Right atrium auricular region (tissue), 2 donors: ENCODE measurements around the gene MN1. TPM values are rescaled to one million over a fixed set of nuclear protein-coding genes. Genes with fewer than 3 reads are reported as not detected.

ENCODE experiments used
- DNase-seq: peaks from one replicate; pipeline ENCODE4 v3.0.0-alpha.2; 2019; ENCODE audit warnings: low spot score
- H3K27ac ChIP-seq, 2 donors: fragments of 200-600 bp; sonication (generic); 1 replicate in 1 of 2; 2 replicates in 1 of 2; pipeline ENCODE4 v1.5.1; 2016 to 2019
- H3K27me3 ChIP-seq, 2 donors: fragments of 200-600 bp; sonication (generic); one replicate each; pipeline versions ENCODE4 v1.5.1 to v1.6.0; 2017 to 2019
- H3K36me3 ChIP-seq: fragments of 200-600 bp; sonication (generic); one replicate; pipeline ENCODE4 v1.5.1; 2016
- H3K4me1 ChIP-seq, 2 donors: fragments of 200-600 bp; sonication (generic); one replicate each; pipeline versions ENCODE4 v1.5.1 to v1.6.0; 2017 to 2019
- H3K4me3 ChIP-seq, 2 donors: fragments of 200-600 bp; sonication (generic); 1 replicate in 1 of 2; 2 replicates in 1 of 2; pipeline ENCODE4 v1.5.1; 2017 to 2019; ENCODE audit warnings: mild to moderate bottlenecking in 1 of 2, moderate library complexity in 1 of 2
- H3K9me3 ChIP-seq, 2 donors: fragments of 200-600 bp; sonication (generic); one replicate each; pipeline ENCODE4 v1.5.1; 2019
- total RNA-seq, 2 donors: library from RNA; depleted of rRNA; stranded (reverse); fragments of >200 nt; gene quantifications; one replicate each; pipeline ENCODE4 v1.1.0, GENCODE V29; 2016
- TF ChIP-seq, protein P1 (sequence below), 2 donors: fragments of 200-600 bp; sonication (generic); IDR thresholded peaks; one replicate each; pipeline ENCODE4 v1.5.1; 2019; ENCODE audit warnings: antibody characterized with exemption in 2 of 2

MN1 gene
- total RNA-seq, 2 donors from 2014 or later, result 13.0 to 14.3 TPM

DNA sequence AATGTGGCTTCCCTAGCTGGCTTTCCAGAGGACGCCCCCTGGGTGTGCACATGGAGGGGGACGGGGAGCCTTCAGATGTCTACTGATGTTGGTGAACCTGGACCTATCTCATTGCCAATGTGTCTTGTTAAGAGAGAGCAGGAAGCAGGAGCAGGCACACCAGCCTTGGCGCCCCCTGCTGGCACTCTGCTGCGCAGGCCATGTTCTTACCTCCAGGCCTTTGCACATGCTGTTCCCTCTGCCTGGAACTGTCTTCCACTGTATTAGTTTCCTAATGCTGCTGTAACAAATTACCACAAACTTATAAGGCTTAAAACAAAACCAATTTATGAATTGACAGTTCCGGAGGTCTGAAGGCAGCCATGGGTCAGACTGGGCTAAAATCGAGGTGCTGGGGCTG lies 23.6 kb upstream of the MN1 start:
- Histone ChIP-seq H3K27ac (no peak overlapping the region), H3K9me3 (no peaks in the 10 kb centered on the region), H3K4me1 (no peaks in the 10 kb centered on the region), H3K36me3 (no peaks in the 10 kb centered on the region), H3K4me3 (no peak overlapping the region), H3K27me3 (no peaks in the 10 kb centered on the region)
- no peak for DNase-seq
- TF ChIP-seq, protein P1, sequence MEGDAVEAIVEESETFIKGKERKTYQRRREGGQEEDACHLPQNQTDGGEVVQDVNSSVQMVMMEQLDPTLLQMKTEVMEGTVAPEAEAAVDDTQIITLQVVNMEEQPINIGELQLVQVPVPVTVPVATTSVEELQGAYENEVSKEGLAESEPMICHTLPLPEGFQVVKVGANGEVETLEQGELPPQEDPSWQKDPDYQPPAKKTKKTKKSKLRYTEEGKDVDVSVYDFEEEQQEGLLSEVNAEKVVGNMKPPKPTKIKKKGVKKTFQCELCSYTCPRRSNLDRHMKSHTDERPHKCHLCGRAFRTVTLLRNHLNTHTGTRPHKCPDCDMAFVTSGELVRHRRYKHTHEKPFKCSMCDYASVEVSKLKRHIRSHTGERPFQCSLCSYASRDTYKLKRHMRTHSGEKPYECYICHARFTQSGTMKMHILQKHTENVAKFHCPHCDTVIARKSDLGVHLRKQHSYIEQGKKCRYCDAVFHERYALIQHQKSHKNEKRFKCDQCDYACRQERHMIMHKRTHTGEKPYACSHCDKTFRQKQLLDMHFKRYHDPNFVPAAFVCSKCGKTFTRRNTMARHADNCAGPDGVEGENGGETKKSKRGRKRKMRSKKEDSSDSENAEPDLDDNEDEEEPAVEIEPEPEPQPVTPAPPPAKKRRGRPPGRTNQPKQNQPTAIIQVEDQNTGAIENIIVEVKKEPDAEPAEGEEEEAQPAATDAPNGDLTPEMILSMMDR (IDR thresholded peaks at IDR 0.05), result peak in 1 of 2 donors; percentile 28

DNA sequence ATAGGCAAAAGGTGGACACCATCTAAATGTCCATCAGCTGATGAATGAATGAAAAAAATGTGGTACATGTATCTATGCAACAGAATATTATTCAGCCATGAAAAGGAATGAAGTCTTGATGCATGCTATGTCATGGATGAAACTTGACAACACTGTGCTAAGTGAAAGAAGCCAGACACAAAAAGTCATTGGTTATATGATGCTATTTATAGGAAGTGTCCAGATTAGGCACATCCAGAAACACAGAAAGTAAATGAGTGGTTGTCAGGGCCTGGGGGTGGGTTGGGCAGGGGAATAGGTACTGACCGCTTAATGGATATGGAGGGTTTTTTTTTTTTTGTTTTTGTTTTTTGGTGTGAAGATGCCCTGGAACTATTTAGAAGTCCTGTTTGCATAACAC lies 21.7 kb upstream of the MN1 start:
- H3K36me3 ChIP-seq, result no peaks in the 10 kb centered on the region
- no peak for DNase-seq
- TF ChIP-seq, protein P1 (IDR thresholded peaks at IDR 0.05), result no peak
- H3K27ac ChIP-seq, result no peak overlapping the region
- no peak overlapping the region for H3K4me3 ChIP-seq
- H3K27me3 ChIP-seq, result no peaks in the 10 kb centered on the region
- no peaks in the 10 kb centered on the region for H3K4me1 ChIP-seq
- H3K9me3 ChIP-seq, result no peaks in the 10 kb centered on the region

GRCh38 chr22:27820896-27821866 lies 19.6 kb upstream of the MN1 start:
- Histone ChIP-seq H3K4me1 (no peaks in the 10 kb centered on the region), H3K4me3 (no peak overlapping the region), H3K27me3 (no peaks in the 10 kb centered on the region), H3K36me3 (no peaks in the 10 kb centered on the region), H3K9me3 (no peaks in the 10 kb centered on the region), H3K27ac (peak overlapping the region in 1 of 2 donors; percentile 8)
- no peak for DNase-seq
- TF ChIP-seq, protein P1 (IDR thresholded peaks at IDR 0.05), result no peak

- TF ChIP-seq, protein P1 (IDR thresholded peaks at IDR 0.05), result no peak
- Histone ChIP-seq H3K27me3 (no peaks in the 10 kb centered on the region), H3K4me3 (no peak overlapping the region), H3K9me3 (no peaks in the 10 kb centered on the region), H3K36me3 (no peaks in the 10 kb centered on the region), H3K27ac (no peak overlapping the region), H3K4me1 (no peaks in the 10 kb centered on the region)
- DNase-seq, result no peak
Measured at GRCh38 chr22:27816552-27816951, 15.0 kb upstream of the MN1 start.

DNA sequence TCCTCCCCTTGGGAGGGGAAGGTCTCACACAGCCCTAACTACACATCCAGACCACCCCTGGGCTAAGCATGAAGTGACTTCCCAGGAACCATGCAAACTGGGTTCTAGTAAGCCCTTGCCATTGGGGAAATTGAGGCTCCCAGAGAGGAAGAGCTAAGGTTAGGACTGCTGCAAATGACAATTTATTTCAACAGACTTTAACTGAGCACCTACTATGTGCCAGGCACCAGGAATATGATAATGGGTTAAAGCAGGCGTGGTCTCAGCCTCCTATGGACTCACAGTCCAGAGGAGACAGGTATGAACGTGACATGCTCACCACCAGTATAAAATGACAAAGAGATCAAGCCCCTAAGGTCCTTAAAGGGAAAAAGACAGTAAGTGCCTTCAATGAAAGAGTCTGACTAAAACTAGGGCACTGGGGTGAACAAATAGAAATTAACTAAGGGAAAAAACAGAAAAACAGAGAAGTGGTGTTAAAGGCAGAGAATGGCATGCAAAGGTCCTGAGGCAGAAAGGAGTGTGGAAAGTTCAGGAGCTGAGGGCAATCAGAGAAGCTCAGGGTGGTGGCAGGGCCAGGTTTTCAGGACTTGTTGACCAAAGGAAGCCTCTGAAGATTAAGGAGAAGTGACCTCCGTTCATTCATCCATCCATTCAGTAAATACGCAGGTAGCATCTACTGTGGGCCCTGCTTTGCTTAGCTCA lies 14.4 kb upstream of the MN1 start:
- Histone ChIP-seq H3K4me1 (no peaks in the 10 kb centered on the region), H3K27ac (no peak overlapping the region), H3K4me3 (no peak overlapping the region), H3K9me3 (no peaks in the 10 kb centered on the region), H3K27me3 (no peaks in the 10 kb centered on the region), H3K36me3 (no peaks in the 10 kb centered on the region)
- DNase-seq, result no peak
- TF ChIP-seq, protein P1 (IDR thresholded peaks at IDR 0.05), result no peak
